HEK293 (cell line): ENCODE results near the gene PCDH9.

ENCODE experiments used
- GLI4 ChIP-seq: fragments of 450-650 bp; formaldehyde crosslinking; IDR thresholded peaks from 2 replicates; pipeline ENCODE4 v1.5.1; 2016; ENCODE audit warnings: missing biosample characterization, missing genetic modification characterization
- HOXA7 ChIP-seq: sonication (generic); formaldehyde crosslinking; IDR thresholded peaks from 2 replicates; pipeline ENCODE4 v1.8.1; 2022; ENCODE audit warnings: missing genetic modification reagents, borderline replicate concordance
- KLF10 ChIP-seq: fragments of 450-650 bp; IDR thresholded peaks from 2 replicates; pipeline ENCODE4 v1.5.1; 2018; ENCODE audit warnings: missing biosample characterization, mild to moderate bottlenecking, missing genetic modification characterization
- ZBTB17 ChIP-seq: fragments of 450-650 bp; formaldehyde crosslinking; IDR thresholded peaks from 2 replicates; pipeline ENCODE4 v1.5.1; 2016; ENCODE audit warnings: missing biosample characterization, missing genetic modification characterization
- ZFP41 ChIP-seq: fragments of 450-650 bp; formaldehyde crosslinking; IDR thresholded peaks from 2 replicates; pipeline ENCODE4 v1.5.1; 2016; ENCODE audit warnings: missing biosample characterization, missing genetic modification characterization, borderline replicate concordance
- ZNF558 ChIP-seq: fragments of 450-650 bp; formaldehyde crosslinking; IDR thresholded peaks from 2 replicates; pipeline ENCODE4 v1.5.1; 2016; ENCODE audit warnings: missing biosample characterization, missing genetic modification characterization
- ZNF600 ChIP-seq: fragments of 450-650 bp; formaldehyde crosslinking; IDR thresholded peaks from 2 replicates; pipeline ENCODE4 v1.5.1; 2016; ENCODE audit warnings: missing biosample characterization, missing genetic modification characterization
- ZNF768 ChIP-seq: fragments of 450-650 bp; formaldehyde crosslinking; IDR thresholded peaks from 2 replicates; pipeline ENCODE4 v1.5.1; 2018; ENCODE audit warnings: missing biosample characterization, mild to moderate bottlenecking, missing genetic modification characterization
- ZNF777 ChIP-seq: fragments of 450-650 bp; formaldehyde crosslinking; IDR thresholded peaks from 2 replicates; pipeline ENCODE4 v1.5.1; 2017; ENCODE audit warnings: missing biosample characterization, missing genetic modification characterization, borderline replicate concordance
- TF ChIP-seq, protein P1 (sequence below): fragments of 450-650 bp; formaldehyde crosslinking; IDR thresholded peaks from 2 replicates; pipeline ENCODE4 v1.5.1; 2016; ENCODE audit warnings: missing biosample characterization, missing genetic modification characterization, low read depth
- TF ChIP-seq, protein P2 (sequence below): fragments of 450-650 bp; formaldehyde crosslinking; IDR thresholded peaks from 2 replicates; pipeline ENCODE4 v1.5.1; 2016; ENCODE audit warnings: missing biosample characterization, missing genetic modification characterization
- TF ChIP-seq, protein P3 (sequence below): fragments of 450-650 bp; formaldehyde crosslinking; IDR thresholded peaks from 2 replicates; pipeline ENCODE4 v1.5.1; 2016; ENCODE audit warnings: missing biosample characterization, missing genetic modification characterization
- TF ChIP-seq, protein P4 (sequence below): fragments of 450-650 bp; IDR thresholded peaks from 2 replicates; pipeline ENCODE4 v1.5.1; 2018; ENCODE audit warnings: missing biosample characterization, missing genetic modification characterization
- TF ChIP-seq, protein P5 (sequence below): fragments of 450-650 bp; formaldehyde crosslinking; IDR thresholded peaks from 2 replicates; pipeline ENCODE4 v1.5.1; 2016; ENCODE audit warnings: missing biosample characterization, missing genetic modification characterization, borderline replicate concordance

DNA sequence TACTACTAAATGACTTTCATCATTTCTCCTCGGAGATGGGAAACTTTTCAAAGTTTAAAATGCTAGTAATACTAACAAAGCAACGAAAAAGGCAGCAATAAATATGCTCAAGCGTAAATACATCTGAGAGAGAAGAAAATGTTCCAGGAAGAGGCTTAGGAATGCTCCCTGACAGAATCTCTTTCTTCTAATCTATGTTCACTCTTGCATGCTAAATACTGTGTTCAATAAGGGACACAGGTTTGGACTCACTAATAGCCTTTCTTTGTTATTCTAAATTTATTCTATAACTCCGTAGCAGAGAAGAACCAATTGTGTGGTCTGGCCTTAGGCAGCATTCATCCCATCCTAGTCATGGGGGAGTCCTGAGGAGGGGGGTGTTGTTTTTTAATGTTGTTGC lies 823.0 kb downstream of the PCDH9 start:
- TF ChIP-seq, protein P1, sequence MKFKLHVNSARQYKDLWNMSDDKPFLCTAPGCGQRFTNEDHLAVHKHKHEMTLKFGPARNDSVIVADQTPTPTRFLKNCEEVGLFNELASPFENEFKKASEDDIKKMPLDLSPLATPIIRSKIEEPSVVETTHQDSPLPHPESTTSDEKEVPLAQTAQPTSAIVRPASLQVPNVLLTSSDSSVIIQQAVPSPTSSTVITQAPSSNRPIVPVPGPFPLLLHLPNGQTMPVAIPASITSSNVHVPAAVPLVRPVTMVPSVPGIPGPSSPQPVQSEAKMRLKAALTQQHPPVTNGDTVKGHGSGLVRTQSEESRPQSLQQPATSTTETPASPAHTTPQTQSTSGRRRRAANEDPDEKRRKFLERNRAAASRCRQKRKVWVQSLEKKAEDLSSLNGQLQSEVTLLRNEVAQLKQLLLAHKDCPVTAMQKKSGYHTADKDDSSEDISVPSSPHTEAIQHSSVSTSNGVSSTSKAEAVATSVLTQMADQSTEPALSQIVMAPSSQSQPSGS (tag by site-specific recombination), result no peak
- TF ChIP-seq ZFP41 (tag by site-specific recombination) (no peak), ZBTB17 (tag by site-specific recombination) (no peak), ZNF768 (tag by site-specific recombination) (no peak), ZNF558 (tag by site-specific recombination) (no peak), ZNF600 (tag by site-specific recombination) (no peak), HOXA7 (CRISPR knock-in tag) (no peak), KLF10 (tag by site-specific recombination) (no peak), ZNF777 (tag by site-specific recombination) (no peak), GLI4 (tag by site-specific recombination) (no peak)
- TF ChIP-seq, protein P2, sequence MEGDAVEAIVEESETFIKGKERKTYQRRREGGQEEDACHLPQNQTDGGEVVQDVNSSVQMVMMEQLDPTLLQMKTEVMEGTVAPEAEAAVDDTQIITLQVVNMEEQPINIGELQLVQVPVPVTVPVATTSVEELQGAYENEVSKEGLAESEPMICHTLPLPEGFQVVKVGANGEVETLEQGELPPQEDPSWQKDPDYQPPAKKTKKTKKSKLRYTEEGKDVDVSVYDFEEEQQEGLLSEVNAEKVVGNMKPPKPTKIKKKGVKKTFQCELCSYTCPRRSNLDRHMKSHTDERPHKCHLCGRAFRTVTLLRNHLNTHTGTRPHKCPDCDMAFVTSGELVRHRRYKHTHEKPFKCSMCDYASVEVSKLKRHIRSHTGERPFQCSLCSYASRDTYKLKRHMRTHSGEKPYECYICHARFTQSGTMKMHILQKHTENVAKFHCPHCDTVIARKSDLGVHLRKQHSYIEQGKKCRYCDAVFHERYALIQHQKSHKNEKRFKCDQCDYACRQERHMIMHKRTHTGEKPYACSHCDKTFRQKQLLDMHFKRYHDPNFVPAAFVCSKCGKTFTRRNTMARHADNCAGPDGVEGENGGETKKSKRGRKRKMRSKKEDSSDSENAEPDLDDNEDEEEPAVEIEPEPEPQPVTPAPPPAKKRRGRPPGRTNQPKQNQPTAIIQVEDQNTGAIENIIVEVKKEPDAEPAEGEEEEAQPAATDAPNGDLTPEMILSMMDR (tag by site-specific recombination), result no peak
- TF ChIP-seq, protein P3, sequence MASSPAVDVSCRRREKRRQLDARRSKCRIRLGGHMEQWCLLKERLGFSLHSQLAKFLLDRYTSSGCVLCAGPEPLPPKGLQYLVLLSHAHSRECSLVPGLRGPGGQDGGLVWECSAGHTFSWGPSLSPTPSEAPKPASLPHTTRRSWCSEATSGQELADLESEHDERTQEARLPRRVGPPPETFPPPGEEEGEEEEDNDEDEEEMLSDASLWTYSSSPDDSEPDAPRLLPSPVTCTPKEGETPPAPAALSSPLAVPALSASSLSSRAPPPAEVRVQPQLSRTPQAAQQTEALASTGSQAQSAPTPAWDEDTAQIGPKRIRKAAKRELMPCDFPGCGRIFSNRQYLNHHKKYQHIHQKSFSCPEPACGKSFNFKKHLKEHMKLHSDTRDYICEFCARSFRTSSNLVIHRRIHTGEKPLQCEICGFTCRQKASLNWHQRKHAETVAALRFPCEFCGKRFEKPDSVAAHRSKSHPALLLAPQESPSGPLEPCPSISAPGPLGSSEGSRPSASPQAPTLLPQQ (tag by site-specific recombination), result no peak
- TF ChIP-seq, protein P4, sequence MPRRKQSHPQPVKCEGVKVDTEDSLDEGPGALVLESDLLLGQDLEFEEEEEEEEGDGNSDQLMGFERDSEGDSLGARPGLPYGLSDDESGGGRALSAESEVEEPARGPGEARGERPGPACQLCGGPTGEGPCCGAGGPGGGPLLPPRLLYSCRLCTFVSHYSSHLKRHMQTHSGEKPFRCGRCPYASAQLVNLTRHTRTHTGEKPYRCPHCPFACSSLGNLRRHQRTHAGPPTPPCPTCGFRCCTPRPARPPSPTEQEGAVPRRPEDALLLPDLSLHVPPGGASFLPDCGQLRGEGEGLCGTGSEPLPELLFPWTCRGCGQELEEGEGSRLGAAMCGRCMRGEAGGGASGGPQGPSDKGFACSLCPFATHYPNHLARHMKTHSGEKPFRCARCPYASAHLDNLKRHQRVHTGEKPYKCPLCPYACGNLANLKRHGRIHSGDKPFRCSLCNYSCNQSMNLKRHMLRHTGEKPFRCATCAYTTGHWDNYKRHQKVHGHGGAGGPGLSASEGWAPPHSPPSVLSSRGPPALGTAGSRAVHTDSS (tag by site-specific recombination), result no peak
- TF ChIP-seq, protein P5, sequence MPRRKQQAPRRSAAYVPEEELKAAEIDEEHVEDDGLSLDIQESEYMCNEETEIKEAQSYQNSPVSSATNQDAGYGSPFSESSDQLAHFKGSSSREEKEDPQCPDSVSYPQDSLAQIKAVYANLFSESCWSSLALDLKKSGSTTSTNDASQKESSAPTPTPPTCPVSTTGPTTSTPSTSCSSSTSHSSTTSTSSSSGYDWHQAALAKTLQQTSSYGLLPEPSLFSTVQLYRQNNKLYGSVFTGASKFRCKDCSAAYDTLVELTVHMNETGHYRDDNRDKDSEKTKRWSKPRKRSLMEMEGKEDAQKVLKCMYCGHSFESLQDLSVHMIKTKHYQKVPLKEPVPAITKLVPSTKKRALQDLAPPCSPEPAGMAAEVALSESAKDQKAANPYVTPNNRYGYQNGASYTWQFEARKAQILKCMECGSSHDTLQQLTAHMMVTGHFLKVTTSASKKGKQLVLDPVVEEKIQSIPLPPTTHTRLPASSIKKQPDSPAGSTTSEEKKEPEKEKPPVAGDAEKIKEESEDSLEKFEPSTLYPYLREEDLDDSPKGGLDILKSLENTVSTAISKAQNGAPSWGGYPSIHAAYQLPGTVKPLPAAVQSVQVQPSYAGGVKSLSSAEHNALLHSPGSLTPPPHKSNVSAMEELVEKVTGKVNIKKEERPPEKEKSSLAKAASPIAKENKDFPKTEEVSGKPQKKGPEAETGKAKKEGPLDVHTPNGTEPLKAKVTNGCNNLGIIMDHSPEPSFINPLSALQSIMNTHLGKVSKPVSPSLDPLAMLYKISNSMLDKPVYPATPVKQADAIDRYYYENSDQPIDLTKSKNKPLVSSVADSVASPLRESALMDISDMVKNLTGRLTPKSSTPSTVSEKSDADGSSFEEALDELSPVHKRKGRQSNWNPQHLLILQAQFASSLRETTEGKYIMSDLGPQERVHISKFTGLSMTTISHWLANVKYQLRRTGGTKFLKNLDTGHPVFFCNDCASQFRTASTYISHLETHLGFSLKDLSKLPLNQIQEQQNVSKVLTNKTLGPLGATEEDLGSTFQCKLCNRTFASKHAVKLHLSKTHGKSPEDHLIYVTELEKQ (tag by site-specific recombination), result no peak
